ENCODE data around the gene BPIFB4.

BPIFB4 gene

DNA sequence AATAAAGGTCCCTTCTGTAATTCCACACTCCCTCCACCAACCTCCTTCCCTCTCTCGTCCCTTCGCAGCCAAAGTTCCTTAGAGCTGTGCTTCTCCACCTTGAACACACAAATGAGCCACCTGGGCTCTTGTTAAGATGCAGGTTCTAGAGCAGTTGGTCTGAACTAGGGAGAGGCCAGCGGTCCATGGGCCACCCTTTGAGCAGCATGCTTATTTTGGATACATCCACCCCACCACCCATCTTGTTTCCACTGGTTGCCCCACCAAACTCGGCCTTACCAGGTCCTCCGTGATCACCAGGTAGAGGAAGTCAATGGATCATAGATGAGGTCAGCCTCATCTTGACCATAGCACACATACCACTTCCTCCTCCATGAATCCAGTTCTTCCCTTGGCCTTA, 81.2 kb downstream of the BPIFB4 start:
- no peak for DNase-seq (ENCODE audit: low read depth in 2 of 3, low spot score in 1 of 3)

Data from stimulated activated CD4-positive, alpha-beta T cell treated with anti-CD3 and anti-CD28 coated beads, Interleukin-12 subunit alpha, Interleukin-12 subunit beta, amount 100 ng/mL, for 48 hours (primary cell).